ENCODE data around the gene OPN1SW. TPM values are rescaled to one million over a fixed set of nuclear protein-coding genes. Genes with fewer than 3 reads are reported as not detected.

OPN1SW gene
- total and polyA plus RNA-seq, 9 of the 15 experiments (the other 6 are each of a cell fraction or from before 2014, with no cell fraction given): 0.84 to 1.0 TPM; not detected in 7

DNA sequence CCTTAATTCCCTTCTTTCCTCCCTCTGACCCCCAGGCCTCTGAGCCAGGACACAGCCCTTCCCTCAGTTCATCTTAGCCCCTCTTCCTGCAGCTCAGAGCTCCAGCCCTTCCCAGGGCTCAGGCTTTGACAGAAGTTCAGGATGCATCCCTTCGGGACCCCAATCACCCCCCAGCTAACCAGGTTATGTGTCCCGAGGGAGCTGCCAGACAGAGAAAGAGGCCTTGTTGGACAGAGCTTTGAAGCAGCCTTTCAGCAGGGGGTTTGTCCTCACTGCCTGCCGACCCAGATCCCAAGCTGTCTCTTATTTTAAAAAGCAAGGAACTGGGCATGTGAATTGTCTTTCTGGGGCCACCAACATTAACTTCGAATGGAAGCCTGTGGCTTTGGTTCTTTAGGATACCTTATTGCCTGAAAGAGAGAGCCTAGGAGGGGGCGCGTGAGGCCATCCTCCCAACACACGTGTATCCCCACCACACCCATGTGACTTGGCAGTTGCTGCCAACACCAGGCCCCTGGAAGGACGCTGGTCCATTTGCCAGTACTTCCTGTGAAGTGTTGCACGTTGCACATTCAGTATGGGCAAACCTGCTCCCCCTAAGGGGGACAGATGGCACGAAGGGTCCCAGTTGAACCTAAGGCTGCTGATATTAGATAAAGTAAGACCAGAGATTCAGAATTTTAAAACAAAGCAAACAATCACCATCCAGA, 17.0 kb upstream of the OPN1SW start (continued):
- TF ChIP-seq, protein P1, sequence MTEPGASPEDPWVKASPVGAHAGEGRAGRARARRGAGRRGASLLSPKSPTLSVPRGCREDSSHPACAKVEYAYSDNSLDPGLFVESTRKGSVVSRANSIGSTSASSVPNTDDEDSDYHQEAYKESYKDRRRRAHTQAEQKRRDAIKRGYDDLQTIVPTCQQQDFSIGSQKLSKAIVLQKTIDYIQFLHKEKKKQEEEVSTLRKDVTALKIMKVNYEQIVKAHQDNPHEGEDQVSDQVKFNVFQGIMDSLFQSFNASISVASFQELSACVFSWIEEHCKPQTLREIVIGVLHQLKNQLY (CRISPR knock-in tag; conservative IDR thresholded peaks at IDR 0.05): peak in 1 of 2 experiments; percentile 55; a peak in 1 of 4 replicates

DNA sequence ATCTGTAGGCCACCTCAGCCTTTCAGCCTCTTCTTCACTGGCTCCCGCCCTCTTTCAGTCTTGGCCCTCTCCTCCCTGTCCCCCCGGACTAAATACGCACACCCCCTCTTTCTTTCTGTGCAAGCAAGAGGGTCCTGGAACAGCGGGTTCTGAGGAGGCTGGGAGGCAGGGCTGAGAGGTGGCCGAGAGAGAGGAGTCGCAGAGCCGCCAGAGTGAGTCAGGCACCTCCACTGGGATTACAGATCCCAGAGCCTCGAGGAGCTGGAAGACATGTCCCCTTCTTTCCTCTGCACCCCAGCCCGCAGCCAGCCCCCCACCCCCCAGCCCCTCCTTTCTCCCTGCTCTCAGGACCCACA, 16.4 kb upstream of the OPN1SW start:
- no peaks in the 10 kb centered on the region for H3K9me3 ChIP-seq (replicated peaks; ENCODE audit: control insufficient read depth, insufficient read depth, low read depth, low read length)
- DNase-seq (ENCODE audit: extremely low read depth in 1 of 4, low spot score in 3 of 4): peak in 1 of 4 experiments; percentile 41
- H3K9me1 ChIP-seq (ENCODE audit: control insufficient read depth, insufficient read depth, low read length): no peaks in the 10 kb centered on the region
- H3K4me1 ChIP-seq (replicated peaks in 1 of 2; ENCODE audit: control insufficient read depth in 2 of 2, insufficient read depth in 2 of 2, low read length in 2 of 2): peaks cover 18 to 46% of the 10 kb centered on the region in 2 experiments
- ATAC-seq: peak; percentile 7
- WGBS (ENCODE audit: insufficient coverage, low coverage, missing lambda C conversion rate): 30% methylated on average over 8 of the region's 9 CpGs
- H3K4me2 ChIP-seq (ENCODE audit: insufficient read depth, low read length): peak overlapping the region; percentile 87
- ChIA-PET POLR2A (interaction anchor here (0.7 to 2.1 kb wide), 10 partner anchors 10 to 232 kb away, joined by 3 to 7 read pairs (median 5); no protein-coding TSS in a partner anchor), CTCF (ENCODE audit: low intra/inter-chr PET ratio) (no interaction called here)
- H3K79me2 ChIP-seq (ENCODE audit: control insufficient read depth, insufficient read depth, low read length): peaks cover 9% of the 10 kb centered on the region; the same call in 2 of the 3 replicates
- no peaks in the 10 kb centered on the region for H4K20me1 ChIP-seq (replicated peaks; ENCODE audit: control insufficient read depth, insufficient read depth, low read length)
- TF ChIP-seq HNRNPK (IDR thresholded peaks at IDR 0.05; ENCODE audit: low read depth, low read length, poor library complexity, severe bottlenecking) (peak; percentile 1), CREB1 (IDR thresholded peaks at IDR 0.05) (no peak), CREB1 (CRISPR knock-in tag; IDR thresholded peaks at IDR 0.05) (0 out of 2 replicates have a peak, but pooled peaks have one; percentile 6), ZBTB7A (IDR thresholded peaks at IDR 0.05; ENCODE audit: borderline replicate concordance, control insufficient read depth, low read depth, low read length) (0 out of 2 replicates have a peak, but pooled peaks have one; percentile 0), RBM39 (optimal IDR thresholded peaks at IDR 0.05; ENCODE audit: low read depth, low read length) (peak; percentile 31)
- TF ChIP-seq, protein P2, sequence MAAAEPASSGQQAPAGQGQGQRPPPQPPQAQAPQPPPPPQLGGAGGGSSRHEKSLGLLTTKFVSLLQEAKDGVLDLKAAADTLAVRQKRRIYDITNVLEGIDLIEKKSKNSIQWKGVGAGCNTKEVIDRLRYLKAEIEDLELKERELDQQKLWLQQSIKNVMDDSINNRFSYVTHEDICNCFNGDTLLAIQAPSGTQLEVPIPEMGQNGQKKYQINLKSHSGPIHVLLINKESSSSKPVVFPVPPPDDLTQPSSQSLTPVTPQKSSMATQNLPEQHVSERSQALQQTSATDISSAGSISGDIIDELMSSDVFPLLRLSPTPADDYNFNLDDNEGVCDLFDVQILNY (CRISPR knock-in tag; IDR thresholded peaks at IDR 0.05): no peak
- TF ChIP-seq, protein P3, sequence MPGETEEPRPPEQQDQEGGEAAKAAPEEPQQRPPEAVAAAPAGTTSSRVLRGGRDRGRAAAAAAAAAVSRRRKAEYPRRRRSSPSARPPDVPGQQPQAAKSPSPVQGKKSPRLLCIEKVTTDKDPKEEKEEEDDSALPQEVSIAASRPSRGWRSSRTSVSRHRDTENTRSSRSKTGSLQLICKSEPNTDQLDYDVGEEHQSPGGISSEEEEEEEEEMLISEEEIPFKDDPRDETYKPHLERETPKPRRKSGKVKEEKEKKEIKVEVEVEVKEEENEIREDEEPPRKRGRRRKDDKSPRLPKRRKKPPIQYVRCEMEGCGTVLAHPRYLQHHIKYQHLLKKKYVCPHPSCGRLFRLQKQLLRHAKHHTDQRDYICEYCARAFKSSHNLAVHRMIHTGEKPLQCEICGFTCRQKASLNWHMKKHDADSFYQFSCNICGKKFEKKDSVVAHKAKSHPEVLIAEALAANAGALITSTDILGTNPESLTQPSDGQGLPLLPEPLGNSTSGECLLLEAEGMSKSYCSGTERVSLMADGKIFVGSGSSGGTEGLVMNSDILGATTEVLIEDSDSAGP (CRISPR knock-in tag; IDR thresholded peaks at IDR 0.05): no peak
- intact Hi-C loops (cut with micrococcal nuclease) (loop anchor here (2.0 to 5.0 kb wide), 2 partner anchors 41 to 90 kb away; no protein-coding TSS in a partner anchor), in situ Hi-C loops (cut with MboI) (no loop called here)
- peak overlapping the region; percentile 69 for H3K4me3 ChIP-seq
- no peak for FAIRE-seq
- BruUV-seq (replicated peaks): no TSS peak
- H2AFZ ChIP-seq (ENCODE audit: low read depth, low read length): peak overlapping the region; percentile 95
- H3K27me3 ChIP-seq (ENCODE audit: control insufficient read depth in 2 of 2, insufficient read depth in 2 of 2, low read length in 2 of 2): no peaks in the 10 kb centered on the region
- H3K9ac ChIP-seq (ENCODE audit: insufficient read depth in 1 of 2, low read depth in 2 of 2, low read length in 2 of 2): peak overlapping the region; percentile 78 to 97; a peak in 3 of 4 replicates
- peaks cover 17% of the 10 kb centered on the region; the same call in 2 of the 3 replicates for H3K36me3 ChIP-seq (ENCODE audit: control insufficient read depth, insufficient read depth, low read length)
- H3K27ac ChIP-seq (ENCODE audit: extremely low read depth, low read depth, low read length): no peak overlapping the region

Measured in K562 (cell line).